WTC11 (cell line): ENCODE results near the gene MRS2. TPM values are rescaled to one million over a fixed set of nuclear protein-coding genes. Genes with fewer than 3 reads are reported as not detected.

ENCODE experiments used
- ATF2 ChIP-seq: sonication (generic); formaldehyde crosslinking; IDR thresholded peaks from 2 replicates; pipeline ENCODE4 v1.8.1; 2022; ENCODE audit warnings: low read depth, missing genetic modification reagents, borderline replicate concordance
- CBFB ChIP-seq: sonication (generic); formaldehyde crosslinking; IDR thresholded peaks from 2 replicates; pipeline ENCODE4 v1.8.1; 2022; ENCODE audit warnings: mild to moderate bottlenecking, low read depth, missing genetic modification reagents
- CREM ChIP-seq: sonication (generic); formaldehyde crosslinking; IDR thresholded peaks from 2 replicates; pipeline ENCODE4 v1.8.1; 2022; ENCODE audit warnings: mild to moderate bottlenecking, missing genetic modification reagents, moderate library complexity
- E2F4 ChIP-seq: sonication (generic); formaldehyde crosslinking; IDR thresholded peaks from 2 replicates; pipeline ENCODE4 v1.8.1; 2022; ENCODE audit warnings: low read depth, mild to moderate bottlenecking, moderate library complexity, missing genetic modification reagents, borderline replicate concordance
- E2F5 ChIP-seq: sonication (generic); formaldehyde crosslinking; IDR thresholded peaks from 2 replicates; pipeline ENCODE4 v1.8.1; 2022; ENCODE audit warnings: mild to moderate bottlenecking, moderate library complexity, missing genetic modification reagents
- ELF4 ChIP-seq: sonication (generic); formaldehyde crosslinking; IDR thresholded peaks from 2 replicates; pipeline ENCODE4 v1.8.1; 2022; ENCODE audit warnings: low read depth, mild to moderate bottlenecking, moderate library complexity, missing genetic modification reagents
- EMX1 ChIP-seq: fragments of 250-450 bp; sonication (Bioruptor Pico); IDR thresholded peaks from 2 replicates; pipeline ENCODE4 v1.8.0; 2021; ENCODE audit warnings: mild to moderate bottlenecking
- ESRRA ChIP-seq: sonication (generic); formaldehyde crosslinking; IDR thresholded peaks from 2 replicates; pipeline ENCODE4 v1.8.1; 2022; ENCODE audit warnings: mild to moderate bottlenecking, missing genetic modification reagents, borderline replicate concordance
- FOXJ3 ChIP-seq: sonication (generic); formaldehyde crosslinking; IDR thresholded peaks from 2 replicates; pipeline ENCODE4 v1.9.0; 2021; ENCODE audit warnings: missing genetic modification reagents, mild to moderate bottlenecking, borderline replicate concordance
- FOXK1 ChIP-seq: sonication (generic); formaldehyde crosslinking; IDR thresholded peaks from 2 replicates; pipeline ENCODE4 v1.8.0; 2022; ENCODE audit warnings: mild to moderate bottlenecking, moderate library complexity, missing genetic modification reagents
- FOXP1 ChIP-seq: sonication (generic); formaldehyde crosslinking; IDR thresholded peaks from 2 replicates; pipeline ENCODE4 v1.8.0; 2022; ENCODE audit warnings: missing genetic modification reagents, mild to moderate bottlenecking, moderate library complexity, borderline replicate concordance
- FOXP4 ChIP-seq: sonication (generic); formaldehyde crosslinking; IDR thresholded peaks from 2 replicates; pipeline ENCODE4 v1.8.0; 2022; ENCODE audit warnings: mild to moderate bottlenecking, missing genetic modification reagents
- HMGXB4 ChIP-seq: sonication (generic); formaldehyde crosslinking; IDR thresholded peaks from 2 replicates; pipeline ENCODE4 v1.8.1; 2023; ENCODE audit warnings: mild to moderate bottlenecking, moderate library complexity, missing genetic modification reagents
- IRF2 ChIP-seq: sonication (generic); formaldehyde crosslinking; IDR thresholded peaks from 2 replicates; pipeline ENCODE4 v1.8.0; 2022; ENCODE audit warnings: low read depth, missing genetic modification reagents, borderline replicate concordance
- JAZF1 ChIP-seq: fragments of 250-450 bp; sonication (Bioruptor Pico); IDR thresholded peaks from 2 replicates; pipeline ENCODE4 v1.9.0; 2021; ENCODE audit warnings: moderate library complexity, mild to moderate bottlenecking, inconsistent platforms
- NR2C2 ChIP-seq: sonication (generic); formaldehyde crosslinking; IDR thresholded peaks from 2 replicates; pipeline ENCODE4 v1.8.0; 2022; ENCODE audit warnings: mild to moderate bottlenecking, missing genetic modification reagents
- NR3C1 ChIP-seq: sonication (generic); formaldehyde crosslinking; conservative IDR thresholded peaks from 2 replicates; pipeline ENCODE4 v1.8.1; 2023; ENCODE audit warnings: low read depth, mild to moderate bottlenecking, missing genetic modification reagents
- RELA ChIP-seq: sonication (generic); formaldehyde crosslinking; IDR thresholded peaks from 2 replicates; pipeline ENCODE4 v1.8.1; 2022; ENCODE audit warnings: missing genetic modification reagents, mild to moderate bottlenecking, borderline replicate concordance
- RORB ChIP-seq: fragments of 250-450 bp; sonication (Bioruptor Pico); IDR thresholded peaks from 2 replicates; pipeline ENCODE4 v1.9.0; 2021; ENCODE audit warnings: mild to moderate bottlenecking
- SMAD3 ChIP-seq: sonication (generic); formaldehyde crosslinking; IDR thresholded peaks from 2 replicates; pipeline ENCODE4 v1.8.0; 2022; ENCODE audit warnings: missing genetic modification reagents, mild to moderate bottlenecking, borderline replicate concordance
- SOX15 ChIP-seq: fragments of 250-450 bp; sonication (Bioruptor Pico); IDR thresholded peaks from 2 replicates; pipeline ENCODE4 v1.9.0; 2021; ENCODE audit warnings: mild to moderate bottlenecking
- SP1 ChIP-seq: sonication (generic); formaldehyde crosslinking; conservative IDR thresholded peaks from 2 replicates; pipeline ENCODE4 v1.8.1; 2022; ENCODE audit warnings: missing genetic modification reagents
- STAT6 ChIP-seq: sonication (generic); formaldehyde crosslinking; conservative IDR thresholded peaks from 2 replicates; pipeline ENCODE4 v1.8.1; 2023; ENCODE audit warnings: mild to moderate bottlenecking, low read depth, missing genetic modification reagents, moderate library complexity
- ZNF121 ChIP-seq: sonication (generic); formaldehyde crosslinking; IDR thresholded peaks from 2 replicates; pipeline ENCODE4 v1.8.0; 2023; ENCODE audit warnings: missing genetic modification reagents
- ZNF138 ChIP-seq: sonication (generic); formaldehyde crosslinking; conservative IDR thresholded peaks from 2 replicates; pipeline ENCODE4 v1.8.1; 2022; ENCODE audit warnings: mild to moderate bottlenecking, moderate library complexity, missing genetic modification reagents
- ZNF281 ChIP-seq: sonication (generic); formaldehyde crosslinking; IDR thresholded peaks from 2 replicates; pipeline ENCODE4 v1.8.0; 2023; ENCODE audit warnings: mild to moderate bottlenecking, missing genetic modification reagents
- total RNA-seq: library from RNA; stranded (reverse); gene quantifications from 3 replicates; pipeline ENCODE4 v1.2.3, GENCODE V29; 2021

The MRS2 gene
- total RNA-seq, 1 experiment from 2014 or later = 91.6 TPM

- TF ChIP-seq FOXP4 (CRISPR knock-in tag) = no peak
- TF ChIP-seq FOXP1 (CRISPR knock-in tag) = 0 out of 2 replicates have a peak, but pooled peaks have one; percentile 61
- TF ChIP-seq ZNF121 = peak; percentile 55
- TF ChIP-seq SMAD3 = no peak
- TF ChIP-seq RELA = no peak; the same call in 1 of the 2 replicates
- no peak for TF ChIP-seq IRF2 (CRISPR knock-in tag)
- no peak for TF ChIP-seq ELF4 (CRISPR knock-in tag)
- no peak for TF ChIP-seq FOXJ3 (CRISPR knock-in tag)
- peak; percentile 42; the same call in 1 of the 2 replicates for TF ChIP-seq ZNF281 (CRISPR knock-in tag)
- no peak for TF ChIP-seq ESRRA (CRISPR knock-in tag)
- TF ChIP-seq HMGXB4 (CRISPR knock-in tag) = peak; percentile 82
- peak; percentile 59; the same call in 1 of the 2 replicates for TF ChIP-seq SP1 (CRISPR knock-in tag)
- no peak for TF ChIP-seq ZNF138 (CRISPR knock-in tag)
- TF ChIP-seq NR2C2 (CRISPR knock-in tag) = no peak
- no peak for TF ChIP-seq E2F4 (CRISPR knock-in tag)
- no peak for TF ChIP-seq EMX1
- no peak for TF ChIP-seq SOX15 (CRISPR knock-in tag)
- TF ChIP-seq FOXK1 (CRISPR knock-in tag) = no peak; the same call in 1 of the 2 replicates
- no peak for TF ChIP-seq STAT6
- no peak for TF ChIP-seq JAZF1 (CRISPR knock-in tag)
- TF ChIP-seq ATF2 (CRISPR knock-in tag) = no peak
- no peak for TF ChIP-seq NR3C1 (CRISPR knock-in tag)
- TF ChIP-seq CBFB (CRISPR knock-in tag) = no peak
- no peak for TF ChIP-seq E2F5 (CRISPR knock-in tag)
- no peak for TF ChIP-seq RORB (CRISPR knock-in tag)
- no peak for TF ChIP-seq CREM (CRISPR knock-in tag)
Measured at GRCh38 chr6:24359640-24360454, 42.9 kb upstream of the MRS2 start (continued).
